Measurements from ENCODE around the gene PAX5. TPM values are rescaled to one million over a fixed set of nuclear protein-coding genes. Genes with fewer than 3 reads are reported as not detected.

The PAX5 gene
- total RNA-seq, 1 experiment from 2014 or later: 0.39 TPM

GRCh38 chr9:36995927-36996705, 38.0 kb downstream of the PAX5 start:
- Histone ChIP-seq H3K14ac (ENCODE audit: insufficient read depth, low read length) (no peak overlapping the region), H4K5ac (ENCODE audit: insufficient read length, low read depth, low read length) (no peak overlapping the region), H3K79me1 (ENCODE audit: insufficient read depth, low read depth, low read length, poor library complexity, severe bottlenecking) (no peaks in the 10 kb centered on the region), H3K27me3 (ENCODE audit: insufficient read depth, low read length) (no peaks in the 10 kb centered on the region; the same call in 1 of the 2 replicates), H2BK120ac (ENCODE audit: low read depth, low read length, poor library complexity, severe bottlenecking) (no peak overlapping the region), H2AK5ac (ENCODE audit: insufficient read length, low read length) (no peak overlapping the region), H3K9ac (ENCODE audit: extremely low read depth, insufficient read length, low read length) (no peak overlapping the region), H3T11ph (ENCODE audit: low read length) (no peak overlapping the region), H2BK5ac (ENCODE audit: insufficient read length, low read length) (no peak overlapping the region), H3K79me2 (ENCODE audit: insufficient read depth, low read length) (no peaks in the 10 kb centered on the region), H4K91ac (ENCODE audit: insufficient read length, low read depth, low read length) (no peak overlapping the region), H3K4me1 (ENCODE audit: insufficient read depth, low read length) (no peaks in the 10 kb centered on the region), H3K23me2 (ENCODE audit: insufficient read length, low read depth, low read length, poor library complexity, severe bottlenecking) (no peaks in the 10 kb centered on the region), H3K4me2 (ENCODE audit: insufficient read depth, insufficient read length, low read length) (no peak overlapping the region), H3K23ac (ENCODE audit: insufficient read length, low read depth, low read length) (no peak overlapping the region), H3K18ac (ENCODE audit: insufficient read length, low read depth, low read length) (no peak overlapping the region), H2BK15ac (ENCODE audit: low read depth, low read length) (no peak overlapping the region), H4K20me1 (ENCODE audit: control insufficient read depth, insufficient read depth, insufficient read length) (no peaks in the 10 kb centered on the region), H4K8ac (replicated peaks; ENCODE audit: insufficient read length, low read depth, low read length) (no peak overlapping the region), H3K9me3 (ENCODE audit: control insufficient read depth, low read depth, low read length) (no peaks in the 10 kb centered on the region), H3K56ac (ENCODE audit: insufficient read length, low read depth, low read length) (no peak overlapping the region), H3K4ac (ENCODE audit: low read depth, low read length) (no peak overlapping the region), H2AFZ (ENCODE audit: low read length) (no peak overlapping the region), H2BK12ac (ENCODE audit: insufficient read length, low read depth, low read length) (no peak overlapping the region), H3K27ac (ENCODE audit: insufficient read length, low read depth, low read length) (no peak overlapping the region), H2BK20ac (ENCODE audit: low read depth, low read length, poor library complexity, severe bottlenecking) (no peak overlapping the region)
- peak; percentile 89 for DNase-seq
- TF ChIP-seq CTCF (conservative IDR thresholded peaks at IDR 0.05): peak; percentile 89
- Mint-ChIP-seq H3K4me3 (peak overlapping the region in 1 of 2 experiments; percentile 21; a peak in 1 of 5 replicates), H3K27me3 (ENCODE audit: low read depth) (peaks cover 70% of the 10 kb centered on the region), H3K27ac (no peak overlapping the region), H3K9me3 (peaks cover 0 to 4% of the 10 kb centered on the region in 2 experiments; a peak in 2 of 5 replicates), H3K36me3 (ENCODE audit: insufficient read depth in 1 of 3, low read depth in 3 of 3) (no peaks in the 10 kb centered on the region), H3K4me1 (peaks cover 16% of the 10 kb centered on the region in 2 experiments)
- WGBS (ENCODE audit: extremely low coverage, insufficient read length, low lambda C conversion rate): no CpG with 5 or more reads among the region's 16 CpGs
